OCI-LY3 (cell line): ENCODE measurements around the gene ZNF497.

Experiments used
- EZH2phosphoT487 ChIP-seq: fragments of 200-600 bp; shearing (Covaris generic); IDR thresholded peaks from 2 replicates; pipeline ENCODE4 v1.6.1; 2018; ENCODE audit warnings: antibody characterized with exemption, mixed run types, low read depth
- TF ChIP-seq, protein P1 (sequence below): fragments of 200-600, 300-600 bp; sonication (generic); IDR thresholded peaks from 2 replicates; pipeline ENCODE4 v1.5.1; 2014; ENCODE audit warnings: antibody characterized with exemption, low read length, low read depth

DNA sequence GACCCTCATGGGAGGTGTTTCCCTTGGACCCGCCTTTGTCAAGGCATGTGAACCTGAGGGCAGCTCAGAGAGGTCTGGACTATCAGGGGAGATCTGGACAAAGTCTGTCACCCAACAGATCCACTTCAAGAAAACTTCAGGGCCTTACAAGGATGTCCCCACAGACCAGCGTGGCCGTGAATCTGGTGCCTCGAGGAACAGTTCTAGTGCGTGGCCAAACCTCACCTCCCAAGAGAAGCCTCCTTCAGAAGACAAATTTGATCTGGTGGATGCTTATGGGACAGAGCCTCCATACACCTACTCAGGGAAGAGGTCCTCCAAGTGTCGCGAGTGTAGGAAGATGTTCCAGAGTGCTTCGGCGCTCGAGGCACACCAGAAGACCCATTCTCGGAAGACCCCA is 24.2 kb downstream of the ZNF497 start:
- TF ChIP-seq, protein P1, sequence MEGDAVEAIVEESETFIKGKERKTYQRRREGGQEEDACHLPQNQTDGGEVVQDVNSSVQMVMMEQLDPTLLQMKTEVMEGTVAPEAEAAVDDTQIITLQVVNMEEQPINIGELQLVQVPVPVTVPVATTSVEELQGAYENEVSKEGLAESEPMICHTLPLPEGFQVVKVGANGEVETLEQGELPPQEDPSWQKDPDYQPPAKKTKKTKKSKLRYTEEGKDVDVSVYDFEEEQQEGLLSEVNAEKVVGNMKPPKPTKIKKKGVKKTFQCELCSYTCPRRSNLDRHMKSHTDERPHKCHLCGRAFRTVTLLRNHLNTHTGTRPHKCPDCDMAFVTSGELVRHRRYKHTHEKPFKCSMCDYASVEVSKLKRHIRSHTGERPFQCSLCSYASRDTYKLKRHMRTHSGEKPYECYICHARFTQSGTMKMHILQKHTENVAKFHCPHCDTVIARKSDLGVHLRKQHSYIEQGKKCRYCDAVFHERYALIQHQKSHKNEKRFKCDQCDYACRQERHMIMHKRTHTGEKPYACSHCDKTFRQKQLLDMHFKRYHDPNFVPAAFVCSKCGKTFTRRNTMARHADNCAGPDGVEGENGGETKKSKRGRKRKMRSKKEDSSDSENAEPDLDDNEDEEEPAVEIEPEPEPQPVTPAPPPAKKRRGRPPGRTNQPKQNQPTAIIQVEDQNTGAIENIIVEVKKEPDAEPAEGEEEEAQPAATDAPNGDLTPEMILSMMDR: no peak
- TF ChIP-seq EZH2phosphoT487: no peak
